HEK293 (cell line): ENCODE results near the gene APELA.
"Not testable (repeated sequence)": the region's sequence is repeated elsewhere in the genome, so short reads cannot be mapped to it uniquely, and the experiment has no call there.

ENCODE experiments used
- CTCF ChIA-PET: fragments of 350-600 bp; formaldehyde crosslinking; extraction: SDS; loops from one replicate; lab custom pipeline; 2021; ENCODE audit warnings: antibody characterized with exemption; lab: Yijun Ruan, JAX
- POLR2A ChIA-PET: fragments of 300-600 bp; formaldehyde crosslinking; extraction: SDS; loops from one replicate; lab custom pipeline; 2020; ENCODE audit warnings: antibody characterized with exemption, inconsistent platforms; lab: Yijun Ruan, JAX
- H3K27ac ChIP-seq: fragments of 200-500 bp; sonication (Bioruptor generic); 2 replicates; pipeline ENCODE4 v1.5.1; 2014; ENCODE audit warnings: low read depth, low read length, control low read depth, inconsistent platforms; ENCODE audit errors: extremely low read depth
- H3K36me3 ChIP-seq, 2 experiments: fragments of 200-500 bp in 1 of 2; sonication (Bioruptor generic) in 1 of 2; 1 replicate in 1 of 2; 2 replicates in 1 of 2; pipeline ENCODE4 v1.5.1; 2014 to 2017; ENCODE audit warnings: inconsistent platforms in 2 of 2, low read length in 2 of 2; ENCODE audit not compliant: control insufficient read depth in 2 of 2, insufficient read depth in 1 of 2
- H3K4me1 ChIP-seq: fragments of 200-500 bp; sonication (Bioruptor generic); 2 replicates; pipeline ENCODE4 v1.5.1; 2014; ENCODE audit warnings: mild to moderate bottlenecking, low read length, inconsistent platforms; ENCODE audit not compliant: control insufficient read depth, insufficient read depth
- H3K4me3 ChIP-seq: 2 replicates; pipeline ENCODE4 v1.5.1; 2011; ENCODE audit warnings: low read depth, mild to moderate bottlenecking, control low read depth, low read length, moderate library complexity
- H3K9me3 ChIP-seq: fragments of 200-500 bp; sonication (Bioruptor generic); 2 replicates; pipeline ENCODE4 v1.5.1; 2014; ENCODE audit warnings: low read depth, low read length, inconsistent platforms; ENCODE audit not compliant: control insufficient read depth, insufficient read depth
- CTCF ChIP-seq: fragments of 450-650 bp; formaldehyde crosslinking; IDR thresholded peaks from 2 replicates; pipeline ENCODE4 v1.5.1; 2016; ENCODE audit warnings: missing biosample characterization, missing genetic modification characterization
- HOXA7 ChIP-seq: sonication (generic); formaldehyde crosslinking; IDR thresholded peaks from 2 replicates; pipeline ENCODE4 v1.8.1; 2022; ENCODE audit warnings: missing genetic modification reagents, borderline replicate concordance
- PRDM1 ChIP-seq: fragments of 450-650 bp; formaldehyde crosslinking; IDR thresholded peaks from 2 replicates; pipeline ENCODE4; 2016; ENCODE audit warnings: missing biosample characterization, missing genetic modification characterization
- PRDM6 ChIP-seq: fragments of 450-650 bp; formaldehyde crosslinking; IDR thresholded peaks from 2 replicates; pipeline ENCODE4 v1.5.1; 2017; ENCODE audit warnings: missing biosample characterization, missing genetic modification characterization
- REPIN1 ChIP-seq: fragments of 450-650 bp; formaldehyde crosslinking; IDR thresholded peaks from 2 replicates; pipeline ENCODE4 v1.5.1; 2017; ENCODE audit warnings: missing biosample characterization, missing genetic modification characterization, low read depth
- SCRT1 ChIP-seq: fragments of 450-650 bp; formaldehyde crosslinking; IDR thresholded peaks from 2 replicates; pipeline ENCODE4 v1.5.1; 2016; ENCODE audit warnings: missing biosample characterization, missing genetic modification characterization, borderline replicate concordance
- SP7 ChIP-seq: fragments of 450-650 bp; formaldehyde crosslinking; IDR thresholded peaks from 2 replicates; pipeline ENCODE4 v1.5.1; 2016; ENCODE audit warnings: missing biosample characterization, missing genetic modification characterization
- ZFP37 ChIP-seq: fragments of 450-650 bp; formaldehyde crosslinking; IDR thresholded peaks from 2 replicates; pipeline ENCODE4 v1.5.1; 2016; ENCODE audit warnings: missing biosample characterization, missing genetic modification characterization
- ZNF138 ChIP-seq: fragments of 450-650 bp; formaldehyde crosslinking; IDR thresholded peaks from 2 replicates; pipeline ENCODE4 v1.5.1; 2016; ENCODE audit warnings: missing biosample characterization, missing genetic modification characterization, borderline replicate concordance
- ZNF211 ChIP-seq: fragments of 450-650 bp; formaldehyde crosslinking; IDR thresholded peaks from 2 replicates; pipeline ENCODE4 v1.5.1; 2016; ENCODE audit warnings: low read depth, missing biosample characterization, missing genetic modification characterization
- ZNF274 ChIP-seq, 2 experiments: fragments of 200-500 bp in 1 of 2; fragments of 450-650 bp in 1 of 2; sonication (Bioruptor generic) in 1 of 2; formaldehyde crosslinking in 1 of 2; IDR thresholded peaks; 2 replicates each; pipeline versions ENCODE4 v1.5.1 to v1.6.1; 2014 to 2016; ENCODE audit warnings: borderline replicate concordance in 1 of 2, inconsistent platforms in 1 of 2, low read length in 1 of 2, missing biosample characterization in 1 of 2, missing genetic modification characterization in 1 of 2
- ZNF37A ChIP-seq: fragments of 450-650 bp; IDR thresholded peaks from 2 replicates; pipeline ENCODE4 v1.5.1; 2018; ENCODE audit warnings: missing biosample characterization, missing genetic modification characterization
- ZNF391 ChIP-seq: fragments of 450-650 bp; formaldehyde crosslinking; IDR thresholded peaks from 2 replicates; pipeline ENCODE4 v1.5.1; 2016; ENCODE audit warnings: low read depth, missing biosample characterization, missing genetic modification characterization, borderline replicate concordance
- ZNF473 ChIP-seq: fragments of 450-650 bp; formaldehyde crosslinking; IDR thresholded peaks from 2 replicates; pipeline ENCODE4 v1.5.1; 2017; ENCODE audit warnings: missing biosample characterization, missing genetic modification characterization
- ZNF549 ChIP-seq: fragments of 450-650 bp; IDR thresholded peaks from 2 replicates; pipeline ENCODE4 v1.5.1; 2018; ENCODE audit warnings: missing biosample characterization, missing genetic modification characterization, mild to moderate bottlenecking, inconsistent platforms, moderate library complexity
- ZNF561 ChIP-seq: fragments of 450-650 bp; IDR thresholded peaks from 2 replicates; pipeline ENCODE4 v1.5.1; 2018; ENCODE audit warnings: missing biosample characterization, missing genetic modification characterization, borderline replicate concordance
- TF ChIP-seq, protein P1 (sequence below): fragments of 450-650 bp; formaldehyde crosslinking; IDR thresholded peaks from 2 replicates; pipeline ENCODE4 v1.5.1; 2016; ENCODE audit warnings: missing biosample characterization, missing genetic modification characterization
- TF ChIP-seq, protein P2 (sequence below): fragments of 450-650 bp; formaldehyde crosslinking; IDR thresholded peaks from 2 replicates; pipeline ENCODE4 v1.5.1; 2017; ENCODE audit warnings: missing biosample characterization, mild to moderate bottlenecking, missing genetic modification characterization, moderate library complexity

APELA gene

DNA sequence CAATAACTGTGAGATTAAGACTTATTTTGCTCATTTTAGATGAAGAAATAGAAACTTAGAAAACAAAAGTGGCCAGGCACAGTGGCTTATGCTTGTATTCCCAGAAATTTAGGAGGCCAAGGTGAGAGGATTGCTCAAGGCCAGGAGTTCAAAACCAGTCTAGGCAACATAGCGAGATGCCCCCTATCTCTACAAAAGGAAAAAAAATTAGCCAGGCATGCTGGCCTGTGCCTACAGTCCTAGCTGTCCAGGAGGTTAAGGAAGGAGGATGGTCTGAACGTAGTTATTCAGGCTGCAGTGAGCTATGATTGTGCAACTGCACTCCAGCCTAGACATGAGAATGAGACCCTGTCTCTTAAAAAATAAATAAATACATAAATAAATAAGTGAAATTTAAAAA is 28.0 kb downstream of the APELA start:
- TF ChIP-seq, protein P1, sequence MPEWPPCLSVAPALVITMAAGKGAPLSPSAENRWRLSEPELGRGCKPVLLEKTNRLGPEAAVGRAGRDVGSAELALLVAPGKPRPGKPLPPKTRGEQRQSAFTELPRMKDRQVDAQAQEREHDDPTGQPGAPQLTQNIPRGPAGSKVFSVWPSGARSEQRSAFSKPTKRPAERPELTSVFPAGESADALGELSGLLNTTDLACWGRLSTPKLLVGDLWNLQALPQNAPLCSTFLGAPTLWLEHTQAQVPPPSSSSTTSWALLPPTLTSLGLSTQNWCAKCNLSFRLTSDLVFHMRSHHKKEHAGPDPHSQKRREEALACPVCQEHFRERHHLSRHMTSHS = no peak
- TF ChIP-seq REPIN1 (tag by site-specific recombination) (no peak), ZNF561 (tag by site-specific recombination) (no peak), ZNF473 (tag by site-specific recombination) (no peak), ZFP37 (tag by site-specific recombination) (no peak), ZNF37A (tag by site-specific recombination) (no peak), ZNF211 (no peak), SP7 (no peak), ZNF274 (IDR thresholded peaks at IDR 0.05; ENCODE audit: low read length) (no peak), ZNF274 (tag by site-specific recombination; IDR thresholded peaks at IDR 0.05; ENCODE audit: borderline replicate concordance) (no peak), SCRT1 (tag by site-specific recombination) (no peak), PRDM1 (no peak), ZNF391 (tag by site-specific recombination) (no peak)
- TF ChIP-seq, protein P2, sequence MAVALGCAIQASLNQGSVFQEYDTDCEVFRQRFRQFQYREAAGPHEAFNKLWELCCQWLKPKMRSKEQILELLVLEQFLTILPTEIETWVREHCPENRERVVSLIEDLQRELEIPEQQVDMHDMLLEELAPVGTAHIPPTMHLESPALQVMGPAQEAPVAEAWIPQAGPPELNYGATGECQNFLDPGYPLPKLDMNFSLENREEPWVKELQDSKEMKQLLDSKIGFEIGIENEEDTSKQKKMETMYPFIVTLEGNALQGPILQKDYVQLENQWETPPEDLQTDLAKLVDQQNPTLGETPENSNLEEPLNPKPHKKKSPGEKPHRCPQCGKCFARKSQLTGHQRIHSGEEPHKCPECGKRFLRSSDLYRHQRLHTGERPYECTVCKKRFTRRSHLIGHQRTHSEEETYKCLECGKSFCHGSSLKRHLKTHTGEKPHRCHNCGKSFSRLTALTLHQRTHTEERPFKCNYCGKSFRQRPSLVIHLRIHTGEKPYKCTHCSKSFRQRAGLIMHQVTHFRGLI (tag by site-specific recombination) = no peak
- Histone ChIP-seq H3K9me3 (no peaks in the 10 kb centered on the region), H3K4me3 (no peak overlapping the region), H3K4me1 (no peaks in the 10 kb centered on the region), H3K36me3 (no peaks in the 10 kb centered on the region), H3K27ac (no peak overlapping the region)
- POLR2A ChIA-PET = no interaction called here
- CTCF ChIA-PET = interaction anchor here (0.6 kb wide), 2 partner anchors 125 to 136 kb away, joined by 3 to 4 read pairs; no protein-coding TSS in a partner anchor

- POLR2A ChIA-PET = no interaction called here
- Histone ChIP-seq H3K9me3 (no peaks in the 10 kb centered on the region), H3K4me3 (no peak overlapping the region), H3K27ac (no peak overlapping the region), H3K4me1 (no peaks in the 10 kb centered on the region), H3K36me3 (no peaks in the 10 kb centered on the region)
- CTCF ChIA-PET = no interaction called here
- TF ChIP-seq ZNF138 (tag by site-specific recombination) (no peak), CTCF (no peak), ZNF549 (tag by site-specific recombination) (no peak), HOXA7 (no peak), PRDM6 (no peak)
These were observed 29.4 kb downstream of the APELA start for GRCh38 chr4:164906368-164906767.

- H3K4me1 ChIP-seq, H3K4me3 ChIP-seq, H3K36me3 ChIP-seq, H3K27ac ChIP-seq, H3K9me3 ChIP-seq, POLR2A ChIA-PET: not testable (repeated sequence)
- CTCF ChIA-PET = interaction anchor here (0.7 to 0.8 kb wide), 2 partner anchors 135 to 273 kb away, joined by 3 read pairs; no protein-coding TSS in a partner anchor
These were observed 36.5 kb downstream of the APELA start for GRCh38 chr4:164913506-164913905.
